GM19463 (cell line): ENCODE results near the gene KMT2E.
"Not testable (repeated sequence)": the region's sequence is repeated elsewhere in the genome, so short reads cannot be mapped to it uniquely, and the experiment has no call there.

Experiments used
- ATAC-seq: cut with Tn5 transposase; IDR thresholded peaks from one replicate; pipeline ENCODE4 v1.9.1; 2021; ENCODE audit warnings: mild to moderate bottlenecking, moderate library complexity; ENCODE audit not compliant: unreplicated experiment

KMT2E gene, protein sequence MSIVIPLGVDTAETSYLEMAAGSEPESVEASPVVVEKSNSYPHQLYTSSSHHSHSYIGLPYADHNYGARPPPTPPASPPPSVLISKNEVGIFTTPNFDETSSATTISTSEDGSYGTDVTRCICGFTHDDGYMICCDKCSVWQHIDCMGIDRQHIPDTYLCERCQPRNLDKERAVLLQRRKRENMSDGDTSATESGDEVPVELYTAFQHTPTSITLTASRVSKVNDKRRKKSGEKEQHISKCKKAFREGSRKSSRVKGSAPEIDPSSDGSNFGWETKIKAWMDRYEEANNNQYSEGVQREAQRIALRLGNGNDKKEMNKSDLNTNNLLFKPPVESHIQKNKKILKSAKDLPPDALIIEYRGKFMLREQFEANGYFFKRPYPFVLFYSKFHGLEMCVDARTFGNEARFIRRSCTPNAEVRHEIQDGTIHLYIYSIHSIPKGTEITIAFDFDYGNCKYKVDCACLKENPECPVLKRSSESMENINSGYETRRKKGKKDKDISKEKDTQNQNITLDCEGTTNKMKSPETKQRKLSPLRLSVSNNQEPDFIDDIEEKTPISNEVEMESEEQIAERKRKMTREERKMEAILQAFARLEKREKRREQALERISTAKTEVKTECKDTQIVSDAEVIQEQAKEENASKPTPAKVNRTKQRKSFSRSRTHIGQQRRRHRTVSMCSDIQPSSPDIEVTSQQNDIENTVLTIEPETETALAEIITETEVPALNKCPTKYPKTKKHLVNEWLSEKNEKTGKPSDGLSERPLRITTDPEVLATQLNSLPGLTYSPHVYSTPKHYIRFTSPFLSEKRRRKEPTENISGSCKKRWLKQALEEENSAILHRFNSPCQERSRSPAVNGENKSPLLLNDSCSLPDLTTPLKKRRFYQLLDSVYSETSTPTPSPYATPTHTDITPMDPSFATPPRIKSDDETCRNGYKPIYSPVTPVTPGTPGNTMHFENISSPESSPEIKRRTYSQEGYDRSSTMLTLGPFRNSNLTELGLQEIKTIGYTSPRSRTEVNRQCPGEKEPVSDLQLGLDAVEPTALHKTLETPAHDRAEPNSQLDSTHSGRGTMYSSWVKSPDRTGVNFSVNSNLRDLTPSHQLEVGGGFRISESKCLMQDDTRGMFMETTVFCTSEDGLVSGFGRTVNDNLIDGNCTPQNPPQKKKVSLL (N-terminal part only)

DNA sequence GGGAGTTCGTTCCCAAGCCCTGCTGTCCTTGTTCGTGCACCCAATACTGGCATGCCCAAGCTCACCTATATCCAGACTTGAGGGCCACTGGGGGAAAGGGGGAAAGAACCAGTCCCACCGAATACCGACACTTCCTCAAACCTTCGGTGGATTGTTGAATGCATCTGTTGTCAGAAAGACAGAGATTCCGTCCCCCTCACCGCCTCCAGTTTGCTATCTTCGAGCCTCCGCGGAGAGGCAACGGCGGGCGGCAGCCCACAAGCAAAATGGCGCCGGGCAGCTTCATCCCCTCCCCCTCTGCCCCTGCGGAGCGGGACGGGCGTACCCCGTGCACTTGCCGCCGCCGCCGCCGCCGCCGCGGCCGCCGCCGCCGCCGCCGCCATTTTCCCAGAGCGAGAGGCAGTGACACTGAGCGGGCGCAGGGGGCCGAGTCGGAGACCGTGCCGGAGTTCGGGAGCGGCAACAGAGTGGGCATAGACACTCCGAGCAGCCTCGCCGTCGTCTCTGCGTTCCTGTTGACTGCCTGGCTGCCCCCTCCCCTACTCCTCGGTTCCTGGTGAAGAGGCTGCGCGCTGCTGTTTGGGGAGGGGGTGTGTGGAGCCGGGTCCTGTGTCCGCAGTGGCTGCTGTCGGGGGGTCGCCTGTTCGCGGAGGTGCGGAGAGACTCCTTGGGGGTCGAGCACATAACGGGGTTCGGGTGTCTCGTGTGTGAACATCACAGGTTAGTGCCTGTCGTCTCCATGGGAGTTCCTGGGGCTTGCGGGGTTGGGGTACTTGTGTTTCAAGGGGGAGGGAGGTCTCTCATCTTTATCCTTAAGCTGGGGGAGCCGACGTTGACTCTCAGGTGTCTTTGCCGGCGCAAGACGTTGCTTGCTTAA lies at the start of gene KMT2E:
Gene KMT2E, plus strand, starts transcription at position 390 of the 877 bp plus-strand sequence. CDS start 26,748 bp downstream, outside the sequence.
- peak; percentile 22 for ATAC-seq

DNA sequence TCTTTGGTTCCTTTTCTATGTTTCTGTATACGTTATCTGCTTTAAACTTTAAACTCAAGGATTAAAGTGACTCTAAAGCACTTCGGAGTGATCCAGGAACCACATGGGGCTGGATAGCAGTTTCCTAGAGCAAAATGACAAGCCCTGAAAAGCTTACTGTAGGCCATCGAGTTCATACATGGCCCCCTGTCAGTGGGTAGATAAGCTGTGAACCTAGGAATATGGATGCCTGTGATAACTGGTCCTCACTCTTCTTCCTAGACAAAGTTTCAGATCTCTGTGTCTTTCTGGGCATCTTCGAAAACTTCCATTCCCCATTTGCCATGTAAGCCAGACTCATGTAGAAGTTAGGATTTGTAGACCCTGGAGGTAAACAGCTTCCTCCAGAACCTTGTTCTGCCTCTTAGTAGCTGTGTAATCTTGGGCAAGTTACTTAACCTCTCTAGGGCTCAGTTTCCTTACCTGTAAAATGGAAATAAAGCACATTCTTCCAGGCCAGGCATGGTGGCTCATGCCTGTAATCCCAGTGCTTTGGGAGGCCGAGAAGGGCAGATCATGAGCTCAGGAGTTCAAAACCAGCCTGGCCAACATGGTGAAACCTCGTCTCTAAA lies 49.3 kb upstream of the KMT2E start:
- ATAC-seq, result no peak

DNA sequence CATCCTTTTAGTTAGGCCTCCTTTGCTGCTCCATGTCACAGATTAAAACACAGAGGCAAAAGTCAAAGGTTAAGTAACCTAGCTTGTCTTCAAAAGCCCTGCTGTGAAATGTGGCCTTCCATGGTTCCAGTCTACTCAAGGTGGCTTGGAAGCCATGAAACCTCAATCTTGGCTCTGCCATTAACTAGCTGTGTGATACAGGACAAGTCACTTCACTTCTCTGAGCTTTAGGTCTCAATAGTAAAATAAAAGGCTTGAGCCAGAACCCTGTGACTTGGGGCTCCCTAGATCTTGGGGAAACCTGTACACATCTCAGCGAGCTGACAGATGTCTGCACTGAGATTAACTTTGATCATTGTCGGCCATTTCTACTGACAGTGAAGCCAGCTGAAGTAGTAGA lies 48.0 kb upstream of the KMT2E start:
- no peak for ATAC-seq

DNA sequence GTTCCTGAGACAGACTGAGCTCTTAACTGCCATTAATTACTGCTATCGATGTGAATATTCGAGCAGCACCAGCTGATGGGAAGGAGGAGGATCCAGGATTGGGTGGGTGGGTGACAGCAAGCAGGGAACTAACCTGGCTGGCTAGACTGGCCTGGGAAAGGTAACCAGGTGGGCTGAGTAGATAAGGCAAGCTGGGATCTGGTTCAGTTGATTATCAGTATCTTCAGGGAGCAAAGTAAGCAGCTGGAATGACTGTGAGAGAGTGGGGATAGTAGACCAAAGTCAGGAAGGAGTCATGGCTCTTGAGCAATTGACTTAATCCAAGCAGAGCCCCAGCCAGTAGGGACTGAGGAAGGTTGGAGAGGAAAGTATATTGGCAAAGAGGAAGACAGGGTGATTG lies 46.9 kb upstream of the KMT2E start:
- no peak for ATAC-seq

DNA sequence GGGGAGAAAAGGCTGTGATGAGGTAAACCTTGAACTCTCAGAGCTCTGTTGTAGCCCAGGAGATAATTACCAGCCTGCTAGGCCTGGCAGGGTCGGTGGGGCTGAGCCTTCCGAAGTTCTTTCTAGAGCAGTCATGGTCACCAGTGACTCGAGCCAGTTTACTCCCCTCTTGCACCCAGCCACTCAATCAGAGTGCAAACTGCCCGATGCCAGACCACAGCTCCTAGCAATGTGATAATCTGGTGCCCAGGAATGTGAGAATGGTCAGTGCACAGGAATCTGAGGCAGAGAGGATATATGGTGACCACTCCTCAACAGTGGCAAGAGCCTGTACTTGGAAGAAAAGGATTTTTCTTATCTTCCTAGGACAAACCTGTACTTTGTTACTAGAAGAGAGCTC lies 46.4 kb upstream of the KMT2E start:
- no peak for ATAC-seq

DNA sequence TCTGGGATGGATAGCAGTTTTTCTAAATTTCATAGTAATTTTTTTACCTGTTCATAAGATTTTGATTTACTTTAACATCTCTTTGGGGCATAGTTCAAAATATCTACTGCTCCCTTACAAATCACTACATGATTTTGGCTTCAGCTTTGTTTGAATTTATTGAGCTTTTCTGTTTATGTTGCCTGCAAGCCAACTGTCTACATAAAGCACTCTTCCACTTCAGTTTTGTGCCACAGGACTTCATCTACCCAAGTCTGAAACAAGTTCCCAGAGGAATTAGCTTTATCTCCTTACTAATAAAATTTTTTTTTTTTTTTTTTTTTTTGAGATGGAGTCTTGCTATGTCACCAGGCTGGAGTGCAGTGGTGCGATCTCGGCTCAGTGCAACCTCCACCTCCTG lies 45.4 kb upstream of the KMT2E start:
- no peak for ATAC-seq

DNA sequence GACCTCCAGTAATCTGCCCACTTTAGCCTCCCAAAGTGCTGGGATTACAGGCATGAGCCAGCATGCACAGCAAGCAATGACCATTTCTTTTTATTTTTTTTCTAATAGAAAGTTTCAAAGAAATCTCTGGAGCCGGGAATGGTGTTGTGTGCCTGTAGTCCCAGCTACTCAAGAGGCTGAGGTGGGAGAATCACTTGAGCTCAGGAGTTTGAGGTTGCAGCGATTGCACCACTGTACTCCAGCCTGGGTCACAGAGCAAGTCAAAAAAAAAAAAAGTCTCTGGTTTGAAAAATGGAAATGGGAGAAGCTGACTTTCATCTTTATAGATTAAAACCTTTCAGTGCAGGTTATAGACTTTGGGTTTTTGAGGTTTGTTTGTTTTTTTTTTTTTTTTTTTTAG lies 44.8 kb upstream of the KMT2E start:
- no peak for ATAC-seq

DNA sequence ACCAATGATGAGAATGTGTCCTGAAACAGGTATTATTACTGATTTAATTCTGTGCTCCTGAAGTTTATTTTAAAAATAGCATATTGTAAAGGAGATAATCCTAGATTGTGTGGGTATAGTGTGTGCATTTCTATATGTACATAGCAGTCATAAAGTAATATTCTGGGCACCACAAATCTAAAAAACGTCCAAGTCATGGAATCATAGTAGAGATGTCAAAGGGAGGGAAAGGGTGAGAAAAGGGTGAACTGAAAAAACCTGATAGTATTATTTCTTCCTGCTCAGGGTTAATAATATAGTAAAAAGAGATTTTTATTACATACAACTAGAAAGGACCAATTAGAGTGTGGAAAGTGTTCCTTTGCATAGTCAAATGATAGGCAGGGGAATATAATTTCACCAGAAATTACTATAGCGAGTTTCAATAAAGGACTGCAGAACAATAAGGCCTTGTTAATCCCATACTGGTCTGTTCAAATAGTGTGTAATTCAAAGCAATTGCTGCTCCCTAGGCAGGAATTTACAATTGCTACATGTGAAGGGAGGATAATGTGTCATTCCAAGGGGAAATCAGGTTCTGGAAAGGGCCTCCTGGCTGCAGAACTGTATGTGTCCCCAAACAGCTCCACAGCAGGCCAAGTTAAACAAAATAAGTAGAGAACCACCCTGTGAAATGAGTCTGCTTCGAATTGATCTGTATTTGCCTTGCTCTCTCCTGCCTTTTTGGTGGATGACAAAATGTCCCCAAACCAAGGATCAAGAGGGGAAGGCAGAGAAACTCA lies 42.5 kb upstream of the KMT2E start:
- no peak for ATAC-seq

DNA sequence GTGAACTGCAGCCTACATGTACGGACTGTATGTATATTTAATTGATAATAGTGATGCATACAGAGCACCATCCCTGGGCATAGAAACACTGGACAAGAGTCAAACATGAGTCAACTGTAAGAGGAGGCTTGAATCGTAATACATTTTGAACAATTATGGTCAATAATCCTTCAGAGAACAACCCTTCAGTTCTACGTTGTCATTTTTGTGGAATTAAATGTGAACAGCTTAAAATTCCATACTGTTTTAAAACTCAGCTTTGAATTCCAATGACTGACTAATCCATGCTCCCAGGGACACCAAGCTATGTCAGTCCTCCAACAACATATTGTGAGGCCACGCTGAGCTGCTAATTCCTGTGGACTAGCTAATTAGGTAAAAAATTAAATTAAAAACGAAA lies 41.5 kb upstream of the KMT2E start:
- no peak for ATAC-seq

DNA sequence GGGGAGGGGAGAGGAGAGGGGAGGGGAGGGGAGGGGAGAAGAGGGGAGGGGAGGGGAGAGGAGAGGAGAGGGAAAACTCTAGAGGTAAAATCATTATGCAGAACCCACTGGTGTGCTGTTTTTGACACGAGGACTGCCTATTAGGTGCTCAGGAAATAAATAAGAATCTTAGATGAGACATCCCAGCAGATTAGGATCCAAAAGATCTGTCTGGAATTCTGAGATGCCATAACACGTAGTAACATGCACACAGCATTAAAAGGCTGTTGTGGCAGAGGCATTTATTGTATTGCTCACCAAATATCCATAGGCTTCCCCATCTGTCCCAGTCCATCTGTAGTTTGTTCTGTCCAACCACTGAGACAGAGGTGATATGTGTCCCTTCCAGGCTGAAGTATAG lies 40.8 kb upstream of the KMT2E start:
- no peak for ATAC-seq

DNA sequence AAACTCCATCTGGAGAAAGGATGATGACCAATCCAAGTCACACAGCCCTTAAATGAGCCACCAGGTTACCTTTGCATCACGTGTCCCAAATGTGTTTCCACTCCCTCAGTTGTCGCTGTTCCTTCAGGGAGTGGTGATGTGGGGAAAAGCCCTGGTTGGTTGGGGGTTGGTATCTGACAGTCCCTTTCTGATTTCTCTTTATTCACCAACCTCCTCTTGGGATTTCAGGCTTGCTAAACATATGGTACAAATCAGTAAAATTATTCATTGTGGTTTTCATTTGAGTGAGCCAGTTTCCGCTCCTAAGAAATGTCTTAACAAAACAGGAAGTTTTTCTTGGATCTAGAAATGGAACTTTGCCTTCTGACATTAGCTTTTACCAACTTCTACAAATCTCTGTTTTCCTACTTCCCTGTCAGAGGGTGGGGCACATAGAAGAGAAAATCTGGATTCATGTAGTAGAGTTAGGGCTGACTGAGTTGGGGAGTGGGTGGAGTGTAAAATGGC lies 40.0 kb upstream of the KMT2E start:
- ATAC-seq, result no peak

DNA sequence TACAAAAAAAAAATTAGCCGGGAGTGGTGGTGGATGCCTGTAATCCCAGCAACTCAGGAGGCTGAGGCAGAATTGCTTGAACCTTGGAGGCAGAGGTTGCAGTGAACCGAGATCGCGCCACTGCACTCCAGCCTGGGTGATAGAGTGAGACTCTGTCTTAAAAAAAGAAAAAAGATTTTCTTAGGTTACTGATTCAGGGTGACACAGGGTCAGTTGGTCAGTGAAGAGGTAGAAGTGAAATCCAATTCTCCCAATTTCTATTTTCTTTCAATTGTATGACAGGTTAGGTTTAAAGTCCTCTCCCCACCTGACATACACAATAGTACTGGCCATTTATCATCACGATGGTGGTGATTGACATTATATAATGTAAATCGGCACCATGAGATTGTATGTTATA lies 38.5 kb upstream of the KMT2E start:
- ATAC-seq, result not testable (repeated sequence)

DNA sequence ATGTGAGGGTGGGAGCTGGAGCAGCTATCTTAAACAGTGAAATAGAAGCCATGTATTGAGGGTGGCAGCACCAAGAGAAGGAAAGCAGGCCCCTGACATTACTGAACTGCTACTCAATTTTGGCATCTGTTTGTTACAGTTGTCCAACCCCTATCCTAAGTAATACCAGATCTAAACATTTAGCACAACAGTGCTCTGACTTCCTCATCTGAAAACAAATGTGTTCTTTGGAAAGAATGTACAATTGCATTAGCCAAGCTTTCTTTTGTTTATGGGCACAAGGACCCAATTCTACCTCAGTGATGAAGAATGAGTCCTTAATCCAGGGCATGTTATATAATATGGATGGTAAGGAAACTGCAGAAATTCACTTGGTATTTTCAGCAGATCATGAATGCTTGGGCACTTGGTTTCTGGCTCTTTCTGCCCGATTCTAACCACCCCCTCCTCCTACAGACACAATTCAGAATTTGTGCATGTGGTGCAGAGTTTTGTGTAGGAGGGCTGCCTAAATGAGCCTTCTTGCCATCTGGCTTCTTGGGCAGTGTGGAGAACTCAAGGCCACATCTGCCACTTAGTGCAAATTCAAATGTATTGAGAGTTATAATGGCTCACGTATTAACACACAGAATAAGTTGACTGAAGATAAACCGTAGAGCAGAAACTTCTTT lies 36.9 kb upstream of the KMT2E start:
- ATAC-seq, result peak; percentile 53

DNA sequence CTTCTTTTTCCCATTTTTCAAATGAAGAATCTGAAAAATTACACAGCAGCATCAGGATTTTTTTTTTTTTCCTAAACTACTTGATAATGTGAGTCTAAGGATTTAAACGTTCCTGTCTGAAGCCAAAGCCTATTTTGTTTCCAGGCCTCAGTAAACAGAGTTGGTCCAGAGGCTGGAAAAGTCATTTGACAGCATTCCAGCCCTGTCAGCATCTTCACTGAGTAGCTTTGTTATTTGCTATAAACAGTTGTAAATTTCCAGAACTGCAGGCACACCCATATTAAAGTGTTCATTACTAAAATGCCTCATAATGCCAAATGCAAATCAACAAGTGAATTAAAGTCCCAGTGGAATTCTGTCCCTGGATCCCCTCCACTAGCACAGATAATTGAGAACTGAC lies 35.5 kb upstream of the KMT2E start:
- no peak for ATAC-seq

DNA sequence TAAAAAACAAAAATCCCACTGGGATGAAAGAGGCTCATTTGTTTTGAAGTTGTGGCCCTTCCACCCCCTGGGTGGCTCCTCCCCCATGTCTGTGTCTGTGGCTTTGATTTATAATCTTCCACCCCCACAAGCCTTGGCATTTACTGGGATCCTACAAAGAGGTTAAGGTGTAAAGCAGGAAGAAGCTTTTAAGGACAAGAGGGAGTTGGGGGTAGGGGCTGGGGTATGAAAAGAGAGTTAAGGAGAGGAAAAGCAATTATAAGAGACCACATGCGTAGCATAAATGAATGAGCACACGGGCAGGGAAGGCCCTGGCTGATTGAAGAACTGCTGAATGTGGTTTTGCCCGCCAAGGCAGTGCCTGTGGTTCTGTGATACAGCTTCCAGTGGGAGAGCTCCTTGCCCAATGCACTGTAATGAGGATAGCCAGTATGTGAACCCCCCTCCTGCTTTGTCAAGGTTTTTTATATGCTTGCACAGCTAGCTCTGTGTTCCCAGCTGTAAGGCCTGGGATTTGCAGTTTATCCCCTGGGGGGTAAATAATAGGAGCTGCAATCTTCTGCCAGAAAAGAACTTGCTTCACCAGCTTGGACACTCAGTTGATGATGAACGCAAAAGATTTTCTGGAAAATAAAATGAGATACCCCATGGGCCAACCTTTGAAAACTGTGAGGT lies 34.7 kb upstream of the KMT2E start:
- no peak for ATAC-seq

DNA sequence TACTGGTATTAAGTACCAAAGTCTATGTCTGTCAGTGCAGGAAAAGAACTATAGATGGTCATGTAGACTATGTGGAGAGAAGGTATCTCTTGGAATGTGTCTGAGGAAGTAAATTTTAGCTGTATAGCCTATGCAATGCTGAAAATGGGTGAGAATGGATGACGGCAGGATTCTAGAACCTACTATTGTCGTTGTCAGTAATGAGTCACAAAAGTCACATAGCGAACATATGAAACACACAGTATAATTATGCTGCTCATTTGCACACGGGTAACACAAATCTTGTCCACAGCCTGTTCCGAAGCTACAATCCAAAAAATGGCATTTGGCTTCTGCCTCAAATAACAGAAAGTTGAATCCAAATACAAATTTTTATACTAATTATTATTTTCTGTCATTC lies 33.6 kb upstream of the KMT2E start:
- ATAC-seq, result no peak

DNA sequence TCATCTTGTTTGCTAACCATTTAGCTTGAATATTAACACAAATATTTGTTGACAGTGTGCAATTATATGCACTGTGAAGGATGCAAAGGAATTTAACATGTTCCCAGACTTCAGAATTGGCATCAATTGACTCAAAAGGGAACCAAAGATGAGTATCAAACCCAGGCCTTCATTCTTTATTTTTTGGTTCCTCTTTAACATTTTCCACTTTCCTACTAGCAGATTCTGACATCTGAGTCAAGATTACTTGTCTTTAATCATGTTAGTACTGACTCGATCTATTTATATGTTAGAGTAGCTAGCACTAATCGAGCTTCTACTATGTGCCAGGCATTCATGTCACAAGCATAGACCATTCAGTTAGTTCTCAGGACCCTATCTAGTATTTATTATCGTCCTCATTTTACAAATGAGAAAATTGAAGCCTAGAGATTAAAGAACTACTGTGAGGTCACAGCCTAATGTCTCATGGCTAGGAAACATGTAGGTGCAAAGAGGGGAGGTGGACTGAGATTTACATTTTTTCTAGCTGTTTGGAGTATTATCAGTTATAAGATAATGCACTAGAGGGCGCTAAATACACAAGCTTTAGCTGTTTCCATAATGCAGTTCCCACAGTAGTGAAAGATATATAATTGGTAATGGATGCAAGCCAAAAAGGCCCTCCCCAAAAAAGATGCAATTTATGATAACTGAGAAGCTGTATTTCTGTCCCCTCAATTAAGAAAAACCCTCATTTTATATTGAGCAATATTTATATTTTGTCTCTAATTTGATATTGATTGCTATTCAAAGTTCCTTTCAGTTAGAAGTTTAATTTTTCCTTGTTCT lies 32.9 kb upstream of the KMT2E start:
- ATAC-seq, result no peak
